GM19035 (cell line): ENCODE results near the gene UBAC2.
A peak's percentile ranks its signal among the peaks of the same experiment; 100 is the strongest.

Experiments used
- ATAC-seq: cut with Tn5 transposase; IDR thresholded peaks from one replicate; pipeline ENCODE4 v1.9.1; 2021; ENCODE audit not compliant: unreplicated experiment

Gene UBAC2

GRCh38 chr13:99200432-99201167 is at the start of gene UBAC2:
Gene UBAC2, plus strand, starts transcription at chr13:99200854. Its CDS starts 55 bp downstream, at chr13:99200909.
- ATAC-seq: peak; percentile 78

GRCh38 chr13:99151516-99151915 is 49.1 kb upstream of the UBAC2 start:
- ATAC-seq: peak; percentile 83

GRCh38 chr13:99153219-99153618 is 47.4 kb upstream of the UBAC2 start:
- ATAC-seq: no peak

GRCh38 chr13:99154064-99154463 is 46.6 kb upstream of the UBAC2 start:
- ATAC-seq: no peak

- ATAC-seq: no peak
Measured at GRCh38 chr13:99155821-99156220, 44.8 kb upstream of the UBAC2 start.

GRCh38 chr13:99157046-99157445 is 43.6 kb upstream of the UBAC2 start:
- no peak for ATAC-seq

- no peak for ATAC-seq
Measured at GRCh38 chr13:99158846-99159245, 41.8 kb upstream of the UBAC2 start.

GRCh38 chr13:99159331-99160061 is 41.2 kb upstream of the UBAC2 start:
- no peak for ATAC-seq

- no peak for ATAC-seq
Measured at GRCh38 chr13:99160415-99160814, 40.2 kb upstream of the UBAC2 start.

- no peak for ATAC-seq
Measured at GRCh38 chr13:99161512-99161911, 39.1 kb upstream of the UBAC2 start.

- no peak for ATAC-seq
Measured at GRCh38 chr13:99162567-99163361, 37.9 kb upstream of the UBAC2 start.

- ATAC-seq: no peak
Measured at GRCh38 chr13:99164226-99164625, 36.4 kb upstream of the UBAC2 start.

GRCh38 chr13:99165753-99166587 is 34.7 kb upstream of the UBAC2 start:
- no peak for ATAC-seq

- no peak for ATAC-seq
Measured at GRCh38 chr13:99172951-99173350, 27.7 kb upstream of the UBAC2 start.

GRCh38 chr13:99173606-99174005 is 27.0 kb upstream of the UBAC2 start:
- no peak for ATAC-seq

- ATAC-seq: no peak
Measured at GRCh38 chr13:99174533-99175100, 26.0 kb upstream of the UBAC2 start.

- peak; percentile 91 for ATAC-seq
Measured at GRCh38 chr13:99176309-99177276, 24.1 kb upstream of the UBAC2 start.

GRCh38 chr13:99178636-99179035 is 22.0 kb upstream of the UBAC2 start:
- ATAC-seq: no peak

- ATAC-seq: no peak
Measured at GRCh38 chr13:99179460-99179859, 21.2 kb upstream of the UBAC2 start.
